GM08714 (cell line): ENCODE data around the gene ANKMY1.

Experiments
- H3K4me3 ChIP-seq: fragments of 200-500 bp; sonication (Bioruptor generic); 2 replicates; pipeline ENCODE4 v1.5.1; 2014; ENCODE audit warnings: mild to moderate bottlenecking, low read length, inconsistent platforms
- ZNF274 ChIP-seq: IDR thresholded peaks from 2 replicates; pipeline ENCODE4 v1.6.1; 2012; ENCODE audit warnings: mild to moderate bottlenecking, low read depth, low read length

The ANKMY1 gene

DNA sequence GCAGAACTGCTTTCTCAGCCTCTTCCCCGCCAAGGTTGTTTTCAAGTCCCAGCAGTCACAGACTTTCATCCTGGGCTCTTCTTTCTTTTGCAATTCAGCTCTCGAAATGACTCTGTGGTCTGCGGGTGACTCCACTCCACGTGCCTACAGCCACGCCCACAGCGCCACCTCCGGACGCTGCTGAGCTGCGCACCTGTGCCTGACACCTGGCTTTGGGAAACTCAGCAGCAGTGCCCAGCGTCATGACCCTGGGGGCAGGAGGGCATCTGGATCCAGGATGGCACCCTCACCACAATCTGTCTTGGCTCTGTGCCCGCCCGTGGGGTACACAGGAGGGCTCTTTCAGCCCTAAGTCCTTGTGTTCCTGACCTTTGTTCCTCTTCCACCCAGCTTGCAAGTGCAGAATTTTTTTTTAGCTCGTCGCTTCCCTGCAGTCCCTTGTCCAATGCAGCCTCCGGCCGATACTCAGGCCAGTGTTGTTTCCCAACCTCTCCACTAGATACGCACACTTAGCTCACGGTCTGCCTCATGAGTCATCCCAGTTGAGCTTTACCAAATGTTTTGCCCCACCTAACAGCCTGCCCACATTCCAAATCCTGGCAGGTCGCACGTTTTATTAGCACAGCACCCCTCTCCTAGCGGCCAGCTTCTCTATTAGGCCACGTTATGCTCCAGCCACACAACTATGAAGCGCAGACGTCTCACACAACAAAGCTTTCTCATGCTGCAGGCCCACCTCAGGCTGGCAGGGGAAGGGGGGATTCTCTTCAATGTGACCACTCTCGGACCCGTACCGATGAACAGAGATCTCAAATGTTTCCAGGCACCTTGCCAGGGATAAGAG is 22.2 kb upstream of the ANKMY1 start:
- H3K4me3 ChIP-seq = no peak overlapping the region
- no peak for TF ChIP-seq ZNF274

DNA sequence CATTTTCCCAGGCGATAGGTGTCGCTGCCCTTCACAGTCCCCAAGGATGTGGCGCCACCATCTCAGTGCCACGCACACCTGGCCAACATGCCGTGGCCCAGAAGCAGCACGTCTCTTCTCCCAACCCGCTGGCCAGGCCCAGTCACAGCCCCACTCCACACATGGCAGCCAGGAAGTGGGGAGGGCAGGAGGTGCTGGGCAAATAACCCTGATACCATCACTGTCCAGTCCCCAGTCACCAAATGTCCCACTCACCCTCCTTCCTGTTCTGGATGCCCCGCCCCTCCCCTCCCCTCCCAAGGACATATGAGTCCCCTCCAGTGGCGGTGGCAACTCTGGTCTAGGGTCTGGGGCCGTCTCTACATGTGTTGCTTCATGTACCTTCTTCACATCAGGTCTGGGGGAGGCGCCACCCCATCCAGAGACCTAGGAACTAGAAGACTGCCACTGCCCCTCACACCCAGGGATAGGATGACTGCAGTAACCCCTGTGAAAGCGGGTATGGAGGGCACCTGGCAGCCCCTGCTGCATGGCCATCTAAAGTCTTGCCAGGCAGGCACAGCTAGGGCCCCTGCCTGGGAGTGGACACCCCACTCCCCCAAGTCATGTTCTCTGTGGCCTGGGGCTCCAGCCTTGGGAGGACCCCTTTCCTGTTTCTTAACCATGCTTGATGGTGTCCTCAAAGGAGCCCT is 21.4 kb upstream of the ANKMY1 start:
- no peak overlapping the region for H3K4me3 ChIP-seq
- TF ChIP-seq ZNF274 = no peak

DNA sequence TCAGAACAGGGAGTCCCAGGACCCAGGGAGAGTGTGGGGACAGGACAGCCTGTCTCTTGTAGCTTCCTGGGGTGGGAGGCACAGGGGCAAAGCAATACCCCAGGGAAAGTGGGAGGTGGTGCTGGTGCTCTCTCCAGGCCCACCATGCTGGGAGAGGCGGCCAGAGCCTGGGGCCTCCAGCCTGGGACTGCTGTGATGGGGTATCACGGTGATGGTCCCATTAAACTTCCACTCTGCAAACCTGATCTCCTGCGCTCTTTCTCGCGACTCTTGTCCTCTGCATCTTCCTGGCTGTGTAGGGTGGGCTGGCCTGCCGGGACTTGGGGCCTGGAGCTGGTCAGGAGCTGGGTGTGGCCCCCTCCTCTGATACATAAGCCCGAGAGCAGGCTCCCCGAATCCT is 20.7 kb upstream of the ANKMY1 start:
- no peak overlapping the region for H3K4me3 ChIP-seq
- no peak for TF ChIP-seq ZNF274

DNA sequence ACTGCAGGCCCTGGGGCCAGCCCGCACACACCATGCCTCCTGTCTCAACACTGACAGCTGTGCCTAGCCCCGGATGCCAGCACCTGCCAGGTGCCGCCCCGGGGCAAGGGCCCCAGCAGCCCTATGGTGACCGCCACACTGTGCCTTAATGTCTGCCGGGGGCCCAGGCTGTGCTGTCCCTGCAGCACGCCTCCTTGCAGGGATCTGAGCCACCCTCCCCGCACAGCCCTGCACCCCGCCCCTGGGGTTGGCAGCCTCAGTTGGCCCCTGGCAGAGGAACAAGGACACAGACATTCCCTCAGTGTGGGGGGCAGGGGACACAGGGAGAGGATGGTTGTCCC is 20.3 kb upstream of the ANKMY1 start:
- no peak for TF ChIP-seq ZNF274
- H3K4me3 ChIP-seq = no peak overlapping the region

DNA sequence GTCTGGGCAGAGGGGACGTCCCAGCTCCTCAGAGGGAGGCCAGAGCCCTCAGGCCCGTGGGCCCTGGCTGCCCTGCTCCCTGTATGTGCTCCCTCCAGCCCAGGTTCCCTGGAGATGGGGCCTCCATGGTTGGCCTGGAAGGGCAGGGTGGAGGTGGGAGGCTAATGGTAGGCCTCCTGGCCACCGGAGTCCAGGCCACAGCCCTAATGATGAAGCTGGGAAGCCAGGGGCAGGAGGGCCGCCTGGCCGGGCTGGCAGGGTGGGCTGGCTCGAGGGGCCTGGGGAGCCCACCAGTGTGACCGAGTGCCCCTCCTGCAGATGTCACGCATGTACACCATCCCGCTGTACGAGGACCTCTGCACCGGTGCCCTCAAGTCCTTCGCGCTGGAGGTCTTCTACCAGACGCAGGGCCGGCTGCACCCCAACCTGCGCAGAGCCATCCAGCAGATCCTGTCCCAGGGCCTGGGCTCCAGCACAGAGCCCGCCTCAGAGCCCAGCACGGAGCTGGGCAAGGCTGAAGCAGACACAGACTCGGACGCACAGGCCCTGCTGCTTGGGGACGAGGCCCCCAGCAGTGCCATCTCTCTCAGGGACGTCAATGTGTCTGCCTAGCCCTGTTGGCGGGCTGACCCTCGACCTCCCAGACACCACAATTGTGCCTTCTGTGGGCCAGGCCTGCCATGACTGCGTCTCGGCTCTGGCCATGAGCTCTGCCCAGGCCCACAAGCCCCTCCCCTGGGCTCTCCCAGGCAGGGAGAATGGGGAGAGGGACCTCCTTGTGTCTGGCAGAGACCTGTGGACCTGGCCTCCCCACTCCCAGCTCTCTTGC is 19.7 kb upstream of the ANKMY1 start:
- TF ChIP-seq ZNF274 = no peak
- no peak overlapping the region for H3K4me3 ChIP-seq

DNA sequence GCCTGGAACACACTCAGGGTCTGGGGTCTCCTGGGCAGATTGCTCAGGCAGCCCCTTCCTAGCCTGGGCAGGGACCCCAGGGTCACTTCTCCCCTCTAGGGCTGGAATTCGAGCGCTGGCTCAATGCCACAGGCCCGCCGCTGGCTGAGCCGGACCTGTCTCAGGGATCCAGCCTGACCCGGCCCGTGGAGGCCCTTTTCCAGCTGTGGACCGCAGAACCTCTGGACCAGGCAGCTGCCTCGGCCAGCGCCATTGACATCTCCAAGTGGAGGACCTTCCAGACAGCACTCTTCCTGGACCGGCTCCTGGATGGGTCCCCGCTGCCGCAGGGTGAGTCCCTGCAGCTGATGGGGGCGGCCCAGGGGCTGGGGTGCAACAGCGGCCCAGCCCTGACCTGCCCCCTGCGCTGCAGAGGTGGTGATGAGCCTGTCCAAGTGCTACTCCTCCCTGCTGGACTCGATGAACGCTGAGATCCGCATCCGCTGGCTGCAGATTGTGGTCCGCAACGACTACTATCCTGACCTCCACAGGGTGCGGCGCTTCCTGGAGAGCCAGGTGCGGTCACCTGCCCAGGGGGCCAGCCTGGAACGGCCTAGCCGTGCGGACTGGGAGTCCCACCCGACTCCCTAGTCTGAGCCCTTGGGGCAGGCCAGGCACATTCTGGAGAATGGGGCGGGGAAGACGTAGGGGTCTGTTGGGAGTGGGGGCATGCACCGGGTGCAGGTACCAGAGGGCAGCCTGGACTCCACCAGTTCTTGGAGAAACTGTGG is 18.8 kb upstream of the ANKMY1 start:
- no peak overlapping the region for H3K4me3 ChIP-seq
- TF ChIP-seq ZNF274 = no peak

DNA sequence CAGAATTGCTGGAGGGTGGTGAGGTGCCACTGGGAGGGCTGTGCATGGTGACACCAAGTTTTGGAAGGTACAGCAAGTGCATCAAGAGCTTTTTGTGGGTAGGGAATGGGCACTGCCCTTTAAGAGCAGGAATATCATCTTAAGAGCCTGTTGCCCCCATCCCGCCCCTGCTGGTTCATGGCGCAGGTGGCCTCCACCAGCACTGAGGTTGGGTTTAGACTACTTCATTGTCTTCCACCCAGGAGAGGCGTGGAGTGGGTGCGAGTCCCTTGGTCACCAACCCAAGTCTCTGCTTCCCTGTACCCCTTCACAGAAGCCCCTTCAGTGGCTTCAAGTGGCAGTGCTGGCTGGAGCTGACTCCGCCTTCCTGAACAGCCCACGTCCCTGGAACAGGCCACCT is 18.2 kb upstream of the ANKMY1 start:
- no peak for TF ChIP-seq ZNF274
- H3K4me3 ChIP-seq = no peak overlapping the region

DNA sequence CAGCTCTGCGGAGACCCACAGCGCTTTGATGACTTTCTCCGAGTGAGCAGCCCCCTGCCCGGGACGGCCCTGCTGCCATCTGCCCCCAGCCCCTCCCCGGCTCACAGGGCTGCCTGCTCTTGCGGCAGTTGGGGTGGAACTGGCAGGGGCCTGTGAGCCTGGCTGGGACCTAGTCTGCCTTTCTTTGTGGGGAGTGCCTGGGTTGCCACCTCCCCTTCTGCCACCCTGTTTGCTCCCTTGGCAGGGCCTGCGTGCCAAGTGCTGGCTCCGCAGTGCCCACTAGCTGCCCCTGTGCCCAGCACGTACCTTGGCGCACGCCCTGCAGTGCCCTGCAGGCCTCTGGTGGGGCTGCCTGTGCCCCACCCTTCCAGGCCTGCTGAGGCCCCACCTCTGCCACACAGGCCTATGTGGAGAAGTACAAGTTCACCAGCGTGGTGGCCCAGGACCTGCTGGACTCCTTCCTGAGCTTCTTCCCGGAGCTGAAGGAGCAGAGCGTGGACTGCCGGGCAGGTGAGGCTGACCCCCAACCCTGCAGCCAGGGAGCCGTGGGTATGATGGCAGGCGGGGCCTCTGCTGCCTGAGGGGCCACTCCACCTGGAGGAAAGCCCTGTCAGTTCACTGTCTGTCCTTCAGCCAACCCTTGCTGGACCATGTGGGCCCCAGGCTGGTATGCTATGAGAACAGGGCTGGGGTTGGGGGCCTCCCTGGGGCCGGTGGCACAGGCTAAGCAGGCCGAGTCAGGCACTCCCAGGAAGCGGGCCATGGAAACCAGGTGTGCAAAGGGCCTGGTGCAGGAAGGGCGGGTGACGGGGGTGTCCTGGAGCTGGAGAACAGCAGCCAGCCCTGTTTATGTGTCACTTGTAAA is 17.5 kb upstream of the ANKMY1 start:
- H3K4me3 ChIP-seq = no peak overlapping the region
- TF ChIP-seq ZNF274 = no peak

DNA sequence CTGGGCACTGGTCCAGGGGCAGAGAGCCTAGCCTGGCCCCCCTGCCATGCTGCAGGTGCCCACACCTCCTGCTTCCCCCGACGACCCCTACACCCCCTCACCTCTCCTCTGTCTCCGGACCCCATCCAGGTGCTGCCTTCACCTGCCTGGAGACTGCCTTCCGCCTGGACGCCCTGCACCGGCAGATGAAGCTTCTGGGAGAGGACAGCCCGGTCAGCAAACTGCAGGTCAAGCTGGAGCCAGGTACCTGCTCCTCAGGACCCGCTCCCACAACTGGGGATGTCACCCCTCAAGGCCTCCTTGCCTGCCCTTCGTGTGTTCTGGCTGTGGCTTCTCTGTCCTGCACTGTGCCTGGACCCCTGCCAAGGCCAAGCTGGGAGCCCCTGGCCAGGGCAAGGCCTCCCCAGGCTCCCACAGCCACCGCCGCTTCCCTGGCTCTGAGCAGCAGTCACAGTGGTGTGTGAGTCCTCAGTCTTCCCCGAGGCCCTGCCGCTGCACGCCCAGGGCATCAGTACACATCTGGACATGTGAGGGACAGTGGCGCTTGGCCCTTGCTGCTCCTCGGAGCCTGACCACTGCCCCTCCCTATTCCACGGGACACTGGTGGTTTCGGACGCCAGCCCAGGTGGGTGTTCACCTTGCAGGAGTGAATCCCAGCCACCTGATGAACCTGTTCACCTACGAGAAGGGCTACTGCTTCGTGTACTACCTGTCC is 16.8 kb upstream of the ANKMY1 start:
- no peak for TF ChIP-seq ZNF274
- no peak overlapping the region for H3K4me3 ChIP-seq

DNA sequence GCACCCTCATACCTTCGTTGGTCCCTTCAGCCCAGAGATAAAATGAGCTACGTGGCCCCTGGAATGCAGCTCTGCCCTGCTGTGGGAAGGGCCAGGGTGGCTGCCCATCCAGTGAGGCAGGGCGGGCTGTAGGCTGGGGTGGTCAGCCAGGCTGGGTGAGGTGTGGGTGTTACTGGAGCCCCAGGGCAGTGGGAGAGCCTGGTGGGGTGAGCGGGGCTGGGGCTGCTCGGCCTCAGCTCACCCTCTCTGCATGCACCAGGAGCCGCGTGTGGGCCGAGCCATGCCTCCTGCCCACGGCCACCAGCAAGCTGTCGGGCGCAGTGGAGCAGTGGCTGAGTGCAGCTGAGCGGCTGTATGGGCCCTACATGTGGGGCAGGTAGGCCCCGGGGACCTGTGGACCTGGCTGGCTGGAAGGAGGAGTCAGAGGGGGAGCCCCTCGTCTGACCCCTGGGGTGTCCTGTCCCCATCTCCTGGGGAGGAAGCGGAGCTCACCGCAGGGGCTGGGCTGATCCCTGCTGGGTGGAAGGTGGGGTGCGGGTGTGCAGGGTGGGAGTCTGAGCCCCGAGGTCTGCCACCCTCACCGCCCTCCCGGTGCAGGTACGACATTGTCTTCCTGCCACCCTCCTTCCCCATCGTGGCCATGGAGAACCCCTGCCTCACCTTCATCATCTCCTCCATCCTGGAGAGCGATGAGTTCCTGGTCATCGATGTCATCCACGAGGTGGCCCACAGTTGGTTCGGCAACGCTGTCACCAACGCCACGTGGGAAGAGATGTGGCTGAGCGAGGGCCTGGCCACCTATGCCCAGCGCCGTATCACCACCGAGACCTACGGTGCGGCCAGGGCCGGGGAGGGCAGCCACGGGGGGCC is 16.0 kb upstream of the ANKMY1 start:
- TF ChIP-seq ZNF274 = no peak
- H3K4me3 ChIP-seq = no peak overlapping the region

DNA sequence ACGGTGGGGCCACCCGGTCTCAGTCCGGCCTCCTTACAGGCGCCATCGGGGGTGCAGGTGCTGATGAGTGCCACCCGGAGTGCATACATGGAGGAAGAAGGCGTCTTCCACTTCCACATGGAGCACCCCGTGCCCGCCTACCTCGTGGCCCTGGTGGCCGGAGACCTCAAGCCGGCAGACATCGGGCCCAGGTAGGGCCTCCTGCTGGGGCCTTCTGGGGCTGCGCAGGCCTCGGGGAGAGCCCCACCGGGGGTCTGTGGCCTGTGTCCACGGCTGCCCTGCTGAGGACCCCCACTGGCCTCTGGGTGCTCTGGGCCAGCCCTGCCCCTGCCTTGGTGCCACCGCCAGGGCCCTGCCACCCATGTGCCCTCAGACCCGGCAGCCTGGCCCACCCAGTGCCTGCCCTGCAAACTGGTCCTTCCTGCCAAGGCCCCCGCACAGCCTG is 15.3 kb upstream of the ANKMY1 start:
- no peak for TF ChIP-seq ZNF274
- H3K4me3 ChIP-seq = no peak overlapping the region
